Upper lobe of right lung (tissue), 1 donor: Measurements from ENCODE around the gene SELENOH. TPM values are rescaled to one million over a fixed set of nuclear protein-coding genes. Genes with fewer than 3 reads are reported as not detected.
A peak's percentile ranks its signal among the peaks of the same experiment; 100 is the strongest.

Experiments used
- ATAC-seq: fragments of 200-7000 bp; cut with Tn5 transposase; one replicate; pipeline ENCODE4 v1.9.1; 2020; ENCODE audit warnings: mild to moderate bottlenecking, moderate library complexity
- DNase-seq: peaks from one replicate; pipeline ENCODE4 v3.0.0-alpha.2; 2020
- H3K27ac ChIP-seq: fragments of 200-600 bp; one replicate; pipeline ENCODE4 v1.8.0; 2022
- H3K27me3 ChIP-seq: fragments of 200-600 bp; one replicate; pipeline ENCODE4 v1.8.0; 2022; ENCODE audit warnings: mild to moderate bottlenecking
- H3K36me3 ChIP-seq: fragments of 200-600 bp; one replicate; pipeline ENCODE4 v1.8.0; 2022
- H3K4me1 ChIP-seq: fragments of 200-600 bp; one replicate; pipeline ENCODE4 v1.8.0; 2022
- H3K4me3 ChIP-seq: fragments of 200-600 bp; one replicate; pipeline ENCODE4 v1.8.0; 2022; ENCODE audit warnings: mild to moderate bottlenecking
- H3K9me3 ChIP-seq: fragments of 200-600 bp; one replicate; pipeline ENCODE4 v1.8.0; 2022
- intact Hi-C: fragments of 100-400 bp; cut with DNase I; formaldehyde crosslinking; loops from one replicate; pipeline ENCODE4 v1.11.0; 2022
- total RNA-seq: library from RNA; stranded (reverse); fragmentation: NEBNext Ultra II Directional; extraction: Animal tissue kit (Norgen Biotek cat#: 25700); gene quantifications from one replicate; pipeline ENCODE4 v1.2.1, GENCODE V29; 2021
- TF ChIP-seq, protein P1 (sequence below): fragments of 200-600 bp; IDR thresholded peaks from one replicate; pipeline ENCODE4 v1.8.0; 2022; ENCODE audit warnings: antibody characterized with exemption
- donor health status: DM: no; HTN: yes; CAD: no; lungs with severe emphysema.

SELENOH gene
- total RNA-seq, 1 donor from 2014 or later = 103 TPM

DNA sequence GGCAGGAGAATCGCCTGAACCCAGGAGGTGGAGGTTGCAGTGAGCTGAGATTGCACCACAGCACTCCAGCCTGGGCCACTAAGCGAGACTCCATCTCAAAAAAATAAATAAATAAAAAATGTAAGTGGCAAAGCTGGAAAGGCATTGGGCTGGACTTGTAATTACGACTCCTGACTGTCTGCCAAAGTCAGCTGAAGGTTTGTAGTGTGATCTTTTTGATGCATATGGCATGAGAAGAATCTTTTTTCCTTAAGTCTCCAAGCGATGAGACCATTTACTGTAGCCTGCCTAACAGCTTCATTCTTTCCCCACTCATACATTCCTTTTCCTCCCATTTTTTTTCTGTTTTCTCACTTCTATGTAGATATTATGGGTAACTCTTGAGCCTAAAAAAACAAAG is 45.1 kb downstream of the SELENOH start:
- no peaks in the 10 kb centered on the region for H3K9me3 ChIP-seq
- H3K27me3 ChIP-seq = no peaks in the 10 kb centered on the region
- DNase-seq (no peak), ATAC-seq (no peak)
- no peak overlapping the region for H3K4me3 ChIP-seq
- H3K27ac ChIP-seq = peak overlapping the region; percentile 58
- peaks cover 87% of the 10 kb centered on the region for H3K4me1 ChIP-seq
- intact Hi-C loops = no loop called here
- TF ChIP-seq, protein P1, sequence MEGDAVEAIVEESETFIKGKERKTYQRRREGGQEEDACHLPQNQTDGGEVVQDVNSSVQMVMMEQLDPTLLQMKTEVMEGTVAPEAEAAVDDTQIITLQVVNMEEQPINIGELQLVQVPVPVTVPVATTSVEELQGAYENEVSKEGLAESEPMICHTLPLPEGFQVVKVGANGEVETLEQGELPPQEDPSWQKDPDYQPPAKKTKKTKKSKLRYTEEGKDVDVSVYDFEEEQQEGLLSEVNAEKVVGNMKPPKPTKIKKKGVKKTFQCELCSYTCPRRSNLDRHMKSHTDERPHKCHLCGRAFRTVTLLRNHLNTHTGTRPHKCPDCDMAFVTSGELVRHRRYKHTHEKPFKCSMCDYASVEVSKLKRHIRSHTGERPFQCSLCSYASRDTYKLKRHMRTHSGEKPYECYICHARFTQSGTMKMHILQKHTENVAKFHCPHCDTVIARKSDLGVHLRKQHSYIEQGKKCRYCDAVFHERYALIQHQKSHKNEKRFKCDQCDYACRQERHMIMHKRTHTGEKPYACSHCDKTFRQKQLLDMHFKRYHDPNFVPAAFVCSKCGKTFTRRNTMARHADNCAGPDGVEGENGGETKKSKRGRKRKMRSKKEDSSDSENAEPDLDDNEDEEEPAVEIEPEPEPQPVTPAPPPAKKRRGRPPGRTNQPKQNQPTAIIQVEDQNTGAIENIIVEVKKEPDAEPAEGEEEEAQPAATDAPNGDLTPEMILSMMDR = no peak
- H3K36me3 ChIP-seq = no peaks in the 10 kb centered on the region

DNA sequence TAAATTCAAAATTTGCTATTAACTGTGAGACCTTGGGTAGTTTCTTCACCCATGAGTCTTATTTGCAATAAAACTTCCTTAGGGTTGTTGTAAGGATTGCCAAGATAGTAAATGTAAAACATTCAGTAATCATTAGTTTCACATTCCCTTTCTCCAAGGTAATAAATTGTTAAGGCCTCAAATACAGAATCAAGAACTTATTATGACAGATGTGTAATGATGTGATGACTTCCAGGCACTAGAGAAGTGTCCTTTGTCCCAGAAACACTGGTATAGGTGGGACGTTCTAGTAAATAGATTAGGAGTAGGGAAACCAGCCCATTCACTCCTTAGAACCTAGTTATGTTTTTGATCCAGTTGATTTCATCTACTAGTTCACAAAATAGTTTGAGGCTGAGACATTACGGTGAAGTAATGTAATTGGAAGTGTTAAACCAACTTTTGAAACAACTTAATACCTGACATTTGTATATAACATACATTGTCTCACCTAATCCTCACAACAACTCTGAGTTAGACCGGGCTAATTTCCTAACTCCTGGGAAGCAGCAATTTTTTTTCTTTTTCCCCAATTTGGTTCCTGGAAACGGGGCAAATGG is 45.8 kb downstream of the SELENOH start:
- no peaks in the 10 kb centered on the region for H3K9me3 ChIP-seq
- intact Hi-C loops = no loop called here
- H3K4me3 ChIP-seq = no peak overlapping the region
- H3K36me3 ChIP-seq = no peaks in the 10 kb centered on the region
- TF ChIP-seq, protein P1 = no peak
- DNase-seq (no peak), ATAC-seq (no peak)
- peak overlapping the region; percentile 58 for H3K27ac ChIP-seq
- H3K4me1 ChIP-seq = peaks cover 87% of the 10 kb centered on the region
- no peaks in the 10 kb centered on the region for H3K27me3 ChIP-seq

GRCh38 chr11:57787920-57788702 is 46.8 kb downstream of the SELENOH start:
- TF ChIP-seq, protein P1 = no peak
- H3K4me3 ChIP-seq = no peak overlapping the region
- peak overlapping the region; percentile 58 for H3K27ac ChIP-seq
- no peaks in the 10 kb centered on the region for H3K27me3 ChIP-seq
- H3K4me1 ChIP-seq = peaks cover 87% of the 10 kb centered on the region
- no peaks in the 10 kb centered on the region for H3K36me3 ChIP-seq
- ATAC-seq (peak; percentile 73), DNase-seq (no peak)
- intact Hi-C loops = no loop called here
- H3K9me3 ChIP-seq = no peaks in the 10 kb centered on the region

- TF ChIP-seq, protein P1 = no peak
- H3K4me1 ChIP-seq = peaks cover 87% of the 10 kb centered on the region
- DNase-seq (no peak), ATAC-seq (no peak)
- intact Hi-C loops = no loop called here
- H3K9me3 ChIP-seq = no peaks in the 10 kb centered on the region
- H3K36me3 ChIP-seq = peaks cover 5% of the 10 kb centered on the region
- peak overlapping the region; percentile 36 for H3K27ac ChIP-seq
- H3K4me3 ChIP-seq = no peak overlapping the region
- H3K27me3 ChIP-seq = no peaks in the 10 kb centered on the region
Measured at GRCh38 chr11:57788703-57789088, 47.4 kb downstream of the SELENOH start.

- Histone ChIP-seq H3K9me3 (no peaks in the 10 kb centered on the region), H3K27me3 (no peaks in the 10 kb centered on the region), H3K36me3 (peaks cover 30% of the 10 kb centered on the region), H3K27ac (peak overlapping the region; percentile 75), H3K4me1 (peaks cover 78% of the 10 kb centered on the region), H3K4me3 (no peak overlapping the region)
- TF ChIP-seq, protein P1 = no peak
- ATAC-seq (no peak), DNase-seq (no peak)
- intact Hi-C loops = no loop called here
Measured at GRCh38 chr11:57791321-57792059, 50.2 kb downstream of the SELENOH start.
